ENCODE measurements around the gene FAF1.
"Not testable (repeated sequence)": the region's sequence is repeated elsewhere in the genome, so short reads cannot be mapped to it uniquely, and the experiment has no call there.

FAF1 gene

GRCh38 chr1:50559421-50559820, 400.6 kb downstream of the FAF1 start:
- no peak for DNase-seq (ENCODE audit: low read depth)

- DNase-seq (ENCODE audit: low read depth), result no peak
Measured at GRCh38 chr1:50553921-50554320, 406.1 kb downstream of the FAF1 start.

DNA sequence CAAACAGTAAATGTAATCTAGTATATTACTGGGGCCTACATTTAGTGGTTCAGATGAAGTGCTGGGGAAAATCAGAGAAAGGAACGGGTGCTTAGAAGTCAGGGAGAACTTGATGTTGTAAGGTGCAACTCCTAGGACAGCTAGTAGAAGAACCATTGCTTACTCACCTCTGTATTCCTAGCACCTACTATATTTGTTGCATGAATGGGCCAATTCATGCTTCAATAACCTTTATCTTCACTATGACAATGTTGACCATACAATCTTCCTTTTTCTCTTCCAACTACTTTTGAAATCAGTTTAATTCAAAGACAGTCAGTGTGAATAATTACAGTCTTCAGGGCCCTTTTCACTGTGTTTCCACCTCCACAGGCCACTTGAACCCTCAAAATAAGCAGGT, 411.8 kb downstream of the FAF1 start:
- DNase-seq (ENCODE audit: low read depth), result no peak

GRCh38 chr1:50542362-50542761, 417.7 kb downstream of the FAF1 start:
- no peak for DNase-seq (ENCODE audit: low read depth)

DNA sequence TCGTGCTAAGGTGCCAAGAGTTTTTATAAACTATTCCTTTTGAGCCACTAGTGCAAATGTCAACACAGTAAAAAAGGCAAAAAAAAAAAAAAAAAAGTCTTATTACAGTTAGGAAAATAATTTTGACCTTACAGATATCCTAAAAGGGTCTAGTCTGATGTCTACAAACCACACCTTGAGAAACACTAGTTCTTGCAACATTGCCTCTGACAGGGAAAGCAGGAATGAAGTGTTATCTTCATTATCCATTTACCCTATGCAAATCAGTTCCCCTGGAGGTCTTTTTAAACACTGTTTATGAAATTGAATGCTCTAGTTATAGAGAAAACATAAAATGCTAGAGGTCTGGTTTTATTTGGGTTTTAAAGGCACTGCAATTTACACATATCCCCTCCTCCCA, 421.6 kb downstream of the FAF1 start:
- DNase-seq (ENCODE audit: low read depth), result no peak

GRCh38 chr1:50531601-50532000, 428.5 kb downstream of the FAF1 start:
- DNase-seq (ENCODE audit: low read depth), result no peak

DNA sequence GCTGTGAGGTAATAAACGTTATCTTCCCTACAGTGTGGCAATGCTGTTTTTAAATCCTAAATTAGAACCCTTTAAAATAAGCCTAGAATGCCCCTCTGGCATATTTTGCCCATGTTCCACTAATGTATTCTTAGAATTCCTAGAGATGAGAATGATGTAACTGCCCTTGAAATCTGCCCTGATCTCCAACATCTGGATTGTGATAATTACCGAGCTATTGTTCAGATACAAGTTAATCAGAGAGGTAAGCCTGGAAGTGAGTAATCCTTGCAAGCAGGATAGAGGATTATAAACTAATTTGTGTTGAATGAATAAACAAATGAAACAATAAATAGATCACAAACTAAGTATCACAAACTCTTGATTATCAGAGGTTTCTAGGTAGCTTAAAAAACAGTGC, 429.0 kb downstream of the FAF1 start:
- DNase-seq (ENCODE audit: low read depth), result no peak

DNA sequence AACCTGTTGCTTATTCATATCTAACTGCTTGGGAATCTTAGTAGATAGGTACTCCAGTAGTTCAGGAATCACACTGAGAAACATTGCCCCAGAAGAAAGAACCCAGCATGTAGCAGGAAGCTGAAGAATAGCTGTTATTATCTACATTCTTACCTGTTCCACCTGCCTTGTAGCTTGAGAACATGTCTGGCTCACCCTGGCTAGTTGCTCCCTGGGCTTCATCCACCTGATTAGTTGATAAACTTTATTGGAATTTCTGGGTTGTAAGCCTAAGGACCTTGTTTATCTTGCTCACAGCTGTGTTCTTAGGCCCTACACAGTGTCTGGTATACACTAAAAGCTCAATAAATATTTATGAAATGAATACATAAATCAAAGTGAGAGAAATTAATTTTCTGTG, 430.6 kb downstream of the FAF1 start:
- no peak for DNase-seq (ENCODE audit: low read depth)

DNA sequence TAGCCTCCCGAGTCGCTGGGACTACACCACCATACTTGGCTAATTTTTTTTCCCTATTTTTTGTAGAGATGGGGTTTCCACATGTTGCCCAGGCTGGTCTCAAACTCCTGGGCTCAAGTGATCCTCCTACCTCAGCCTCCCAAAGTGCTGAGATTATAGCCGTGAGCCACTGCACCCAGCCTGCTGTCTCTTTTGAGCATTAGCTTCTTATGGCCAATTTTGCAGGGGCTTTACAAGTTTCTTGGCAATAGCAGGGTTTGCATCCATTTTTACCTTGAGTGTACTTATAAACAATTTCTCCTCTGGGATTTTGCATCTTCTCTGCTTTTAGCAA, 432.1 kb downstream of the FAF1 start:
- DNase-seq (ENCODE audit: low read depth), result not testable (repeated sequence)

GRCh38 chr1:50527249-50527986, 432.6 kb downstream of the FAF1 start:
- no peak for DNase-seq (ENCODE audit: low read depth)

DNA sequence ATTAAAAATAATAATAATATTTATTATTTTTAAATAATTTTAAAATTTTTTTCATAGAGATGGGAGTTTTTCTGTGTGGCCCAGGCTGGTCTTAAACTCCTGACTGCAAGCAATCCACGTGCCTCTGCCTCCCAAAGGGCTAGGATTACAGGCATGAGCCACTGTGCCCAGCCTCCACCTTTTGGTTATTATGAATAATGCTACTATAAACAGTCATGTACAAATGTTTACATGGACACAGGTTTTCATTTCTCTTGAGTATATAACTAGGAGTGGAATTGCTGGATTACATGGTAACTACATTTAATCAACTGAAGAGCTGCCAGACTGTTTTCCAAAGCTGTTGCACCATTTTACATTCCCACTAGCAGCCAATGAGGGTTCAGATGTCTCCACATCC, 433.6 kb downstream of the FAF1 start:
- no peak for DNase-seq (ENCODE audit: low read depth)

DNA sequence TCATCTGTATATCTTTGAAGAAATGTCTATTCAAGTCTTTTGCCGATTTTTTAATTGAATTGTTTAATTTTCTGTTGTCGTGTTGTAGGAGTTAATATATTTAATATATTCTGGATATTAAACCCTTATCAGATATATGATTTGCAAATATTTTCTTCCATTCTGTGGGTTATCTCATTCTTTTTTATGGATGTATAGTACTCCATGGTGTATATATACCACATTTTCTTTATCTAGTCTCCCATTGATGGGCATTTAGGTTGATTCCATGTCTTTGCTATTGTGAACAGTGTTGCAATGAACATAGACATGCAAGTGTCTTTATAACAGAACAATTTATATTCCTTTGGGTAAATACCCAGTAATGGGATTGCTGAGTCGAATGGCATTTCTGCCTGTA, 436.5 kb downstream of the FAF1 start:
- DNase-seq (ENCODE audit: low read depth), result no peak

DNA sequence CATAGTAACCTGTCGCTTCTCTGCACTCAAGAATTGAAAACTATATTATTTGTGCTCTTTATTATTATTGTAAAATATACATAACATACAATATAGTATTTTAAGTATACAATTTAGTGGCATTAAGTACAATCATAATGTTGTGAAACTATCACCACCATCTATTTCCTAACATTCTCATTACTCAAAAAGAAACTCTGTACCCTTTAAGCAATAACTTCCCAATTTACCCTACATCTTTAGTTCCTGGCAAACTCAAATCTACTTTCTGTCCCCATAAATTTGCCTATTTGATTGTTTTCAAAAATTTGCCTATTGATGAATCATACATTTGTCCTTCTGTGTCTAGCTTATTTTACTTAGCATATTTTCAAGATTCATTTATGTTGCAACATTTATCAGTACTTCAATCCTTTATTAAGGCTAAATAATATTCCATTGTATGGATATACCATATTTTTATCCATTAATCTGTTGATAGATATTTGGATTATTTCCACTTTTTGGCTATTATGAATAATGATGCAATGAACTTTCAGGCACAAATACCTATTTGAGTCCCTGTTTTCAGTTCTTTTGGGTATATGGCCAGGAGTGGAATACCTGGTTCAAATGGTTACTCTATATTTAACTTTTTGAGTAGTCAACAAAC, 437.2 kb downstream of the FAF1 start:
- no peak for DNase-seq (ENCODE audit: low read depth)

GRCh38 chr1:50521703-50522102, 438.4 kb downstream of the FAF1 start:
- no peak for DNase-seq (ENCODE audit: low read depth)

DNA sequence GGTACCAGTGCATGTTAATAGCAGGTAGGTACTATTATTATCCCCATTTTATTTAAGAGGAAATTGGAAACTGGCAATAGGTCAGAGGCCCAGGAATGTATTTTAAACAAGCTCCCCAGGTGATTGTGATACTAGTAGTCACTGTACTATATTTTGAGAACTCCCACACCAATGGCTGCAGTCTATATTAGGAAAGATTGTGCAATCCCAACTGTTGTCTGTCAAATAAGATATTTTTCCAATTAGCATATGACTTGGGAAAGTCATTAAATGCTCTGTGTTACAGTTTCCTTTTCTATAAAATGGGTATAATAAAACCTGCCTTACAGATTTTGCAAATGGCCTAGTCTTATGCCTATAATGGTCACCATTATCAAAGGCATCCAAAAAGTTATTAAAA, 442.6 kb downstream of the FAF1 start:
- DNase-seq (ENCODE audit: low read depth), result no peak

DNA sequence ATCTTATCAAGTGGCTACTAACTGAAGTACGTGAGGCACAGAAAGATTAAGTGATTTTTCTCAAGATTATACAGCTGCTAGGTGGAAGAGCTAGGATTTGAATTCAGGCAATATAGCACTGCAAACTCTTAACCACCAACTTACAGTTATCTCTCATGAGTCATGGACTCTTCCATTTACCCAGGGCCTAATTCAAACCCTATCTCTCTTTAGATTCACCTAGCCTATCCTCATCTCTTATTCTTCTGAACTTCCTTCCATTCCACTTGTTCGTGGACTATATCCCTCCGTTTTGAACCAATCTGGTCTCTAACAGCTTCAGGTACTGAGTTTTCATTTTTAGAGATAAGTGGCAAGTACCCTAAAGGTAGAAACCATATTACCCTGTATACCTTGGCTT, 444.0 kb downstream of the FAF1 start:
- DNase-seq (ENCODE audit: low read depth), result no peak

- no peak for DNase-seq (ENCODE audit: low read depth)
Measured at GRCh38 chr1:50508040-50508586, 452.0 kb downstream of the FAF1 start.

DNA sequence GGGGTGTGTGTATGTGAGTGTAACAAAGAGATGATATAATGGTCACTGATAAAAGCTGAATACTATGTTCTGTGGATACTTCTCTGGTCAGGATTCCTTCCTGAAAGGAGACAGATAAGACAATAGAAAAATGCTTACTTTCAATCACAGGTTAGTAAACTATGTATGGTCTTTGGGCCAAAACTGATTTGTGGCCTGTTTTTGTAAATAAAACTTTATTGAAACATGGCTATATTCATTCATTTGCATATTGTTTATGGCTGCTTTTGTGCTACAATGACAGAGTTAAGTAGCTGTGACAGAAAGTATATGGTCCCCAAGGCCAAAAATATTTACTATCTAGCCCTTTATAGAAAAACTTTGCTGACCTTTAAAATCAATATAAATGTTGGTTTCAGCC, 454.6 kb downstream of the FAF1 start:
- DNase-seq (ENCODE audit: low read depth), result no peak

DNA sequence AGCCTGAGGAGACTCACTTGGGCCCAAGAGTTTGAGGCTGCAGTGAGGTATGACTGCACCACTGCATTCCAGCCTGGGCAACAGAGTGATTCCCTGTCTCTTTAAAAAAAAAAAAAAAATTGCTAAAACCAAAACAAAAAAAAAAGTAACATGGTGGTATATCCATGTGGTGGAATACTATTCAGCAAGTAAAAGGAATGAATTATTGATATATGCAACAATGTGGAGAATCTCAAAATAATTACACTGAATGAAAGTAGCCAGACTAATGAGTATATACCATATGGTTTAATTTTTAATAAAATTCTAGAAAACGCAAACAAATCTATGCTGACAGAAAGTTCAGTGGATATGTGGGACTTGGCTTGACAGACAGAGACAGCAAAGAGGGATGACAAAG, 456.6 kb downstream of the FAF1 start:
- no peak for DNase-seq (ENCODE audit: low read depth)

GRCh38 chr1:50502147-50502546, 457.9 kb downstream of the FAF1 start:
- DNase-seq (ENCODE audit: low read depth), result no peak

- no peak for DNase-seq (ENCODE audit: low read depth)
Measured at GRCh38 chr1:50497007-50497406, 463.1 kb downstream of the FAF1 start.

DNA sequence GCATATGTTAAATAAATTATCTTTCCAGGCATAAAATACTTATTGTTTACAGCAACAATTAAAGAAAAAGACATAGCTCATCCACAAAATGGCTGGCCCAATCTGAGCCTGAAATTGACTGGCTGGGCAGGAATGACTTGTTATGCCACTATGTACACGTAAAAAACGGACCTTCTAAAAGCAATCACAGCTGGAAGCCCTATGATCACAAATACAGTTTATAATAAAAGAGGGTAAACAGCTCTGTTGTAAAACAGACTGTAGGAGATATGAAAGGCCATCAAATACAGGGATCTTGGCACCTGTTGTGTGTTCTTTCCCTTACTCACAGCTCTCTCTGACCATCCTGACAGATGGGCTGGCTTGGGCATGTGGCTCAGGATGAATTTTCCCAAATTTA, 466.4 kb downstream of the FAF1 start:
- no peak for DNase-seq (ENCODE audit: low read depth)

- DNase-seq (ENCODE audit: low read depth), result no peak
Measured at GRCh38 chr1:50492142-50492541, 467.9 kb downstream of the FAF1 start.

GRCh38 chr1:50491142-50491541, 468.9 kb downstream of the FAF1 start:
- DNase-seq (ENCODE audit: low read depth), result no peak
